Karpas-422 (cell line): ENCODE data around the gene NR2F2. TPM values are rescaled to one million over a fixed set of nuclear protein-coding genes. Genes with fewer than 3 reads are reported as not detected.
"Not testable (repeated sequence)": the region's sequence is repeated elsewhere in the genome, so short reads cannot be mapped to it uniquely, and the experiment has no call there.

Experiments
- DNase-seq: peaks from one replicate; pipeline ENCODE4 v3.0.0-alpha.2; 2015
- H2AFZ ChIP-seq: fragments of 200-600 bp; sonication (generic); 2 replicates; pipeline ENCODE4 v1.6.1; 2014; ENCODE audit warnings: antibody characterized with exemption, low read length, mixed read lengths
- H3K27ac ChIP-seq: fragments of 200-600 bp; sonication (generic); 2 replicates; pipeline ENCODE4 v1.5.1; 2014; ENCODE audit warnings: mild to moderate bottlenecking, low read length, moderate library complexity
- H3K27me3 ChIP-seq: fragments of 200-600 bp; sonication (generic); 2 replicates; pipeline ENCODE4 v1.6.1; 2014; ENCODE audit warnings: low read length, mixed read lengths
- H3K36me3 ChIP-seq: fragments of 200-600 bp; sonication (generic); 2 replicates; pipeline ENCODE4 v1.6.1; 2014; ENCODE audit warnings: low read length, mixed read lengths; ENCODE audit not compliant: insufficient read depth
- H3K4me1 ChIP-seq: fragments of 200-600 bp; sonication (generic); 2 replicates; pipeline ENCODE4 v1.6.1; 2014; ENCODE audit warnings: mild to moderate bottlenecking, low read length, mixed read lengths
- H3K4me2 ChIP-seq: fragments of 200-600 bp; sonication (generic); 2 replicates; pipeline ENCODE4 v1.6.1; 2014; ENCODE audit warnings: low read length, low read depth, mild to moderate bottlenecking; ENCODE audit not compliant: poor library complexity, severe bottlenecking
- H3K4me3 ChIP-seq: fragments of 200-600 bp; sonication (generic); 2 replicates; pipeline ENCODE4 v1.5.1; 2014; ENCODE audit warnings: mild to moderate bottlenecking, antibody characterized with exemption, low read length, mixed read lengths
- H3K79me2 ChIP-seq: fragments of 200-600 bp; sonication (generic); 2 replicates; pipeline ENCODE4 v1.6.1; 2014; ENCODE audit warnings: mild to moderate bottlenecking, low read length, mixed read lengths
- H3K9ac ChIP-seq: fragments of 200-600 bp; sonication (generic); 2 replicates; pipeline ENCODE4 v1.6.0; 2014; ENCODE audit warnings: low read length
- H3K9me2 ChIP-seq: fragments of 200-600 bp; sonication (generic), shearing (Covaris generic); replicated peaks from 2 replicates; pipeline ENCODE4 v1.6.0; 2014; ENCODE audit warnings: mild to moderate bottlenecking, low read length, moderate library complexity; ENCODE audit not compliant: insufficient read depth
- H3K9me3 ChIP-seq: fragments of 300-700, 200-600 bp; sonication (generic); 2 replicates; pipeline ENCODE4 v1.6.1; 2014; ENCODE audit warnings: low read length, mixed read lengths
- H4K20me1 ChIP-seq: fragments of 200-600 bp; sonication (generic); 2 replicates; pipeline ENCODE4 v1.6.1; 2014; ENCODE audit warnings: mild to moderate bottlenecking, antibody characterized with exemption, low read length, low read depth; ENCODE audit not compliant: insufficient read depth
- total RNA-seq: library from RNA; depleted of rRNA; stranded (reverse); fragments of >200 nt; shearing (Covaris generic); gene quantifications from 2 replicates; pipeline ENCODE4 v1.2.3, GENCODE V29; 2014; ENCODE audit warnings: low replicate concordance

NR2F2 gene
- total RNA-seq, 1 experiment from 2014 or later = not detected

DNA sequence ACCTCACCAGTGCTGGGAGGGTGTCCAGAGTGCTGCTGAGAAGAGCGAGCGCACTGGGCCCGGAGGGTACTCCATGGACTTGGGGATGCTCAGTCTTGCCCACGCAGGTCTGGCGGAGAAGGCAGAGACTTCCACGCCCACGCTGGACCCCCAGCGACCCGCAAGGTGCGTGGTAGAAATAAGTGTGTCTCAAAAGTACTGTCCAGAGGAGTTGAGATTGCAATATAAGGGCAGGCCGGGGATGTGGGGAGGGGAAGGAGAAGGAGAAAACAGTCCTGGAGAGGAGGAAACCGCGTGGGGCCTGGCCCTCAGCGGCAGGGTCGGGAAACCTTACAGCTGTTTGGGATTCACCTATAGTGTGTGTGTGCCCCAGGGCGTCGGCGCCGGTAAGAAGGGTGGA is 38.9 kb downstream of the NR2F2 start:
- Histone ChIP-seq H3K9ac (no peak overlapping the region), H2AFZ (no peak overlapping the region), H3K9me2 (no peaks in the 10 kb centered on the region), H3K4me2 (no peak overlapping the region), H3K4me3 (no peak overlapping the region), H3K27me3 (no peaks in the 10 kb centered on the region), H3K9me3 (peaks cover 6% of the 10 kb centered on the region; the same call in 1 of the 2 replicates), H3K79me2 (no peaks in the 10 kb centered on the region), H4K20me1 (no peaks in the 10 kb centered on the region), H3K4me1 (no peaks in the 10 kb centered on the region), H3K27ac (no peak overlapping the region), H3K36me3 (no peaks in the 10 kb centered on the region)
- no peak for DNase-seq

- Histone ChIP-seq H3K9me2 (no peaks in the 10 kb centered on the region), H3K27ac (no peak overlapping the region), H3K79me2 (no peaks in the 10 kb centered on the region), H3K9me3 (peaks cover 6% of the 10 kb centered on the region; the same call in 1 of the 2 replicates), H2AFZ (no peak overlapping the region), H3K4me2 (no peak overlapping the region), H3K36me3 (no peaks in the 10 kb centered on the region), H3K4me1 (no peaks in the 10 kb centered on the region), H4K20me1 (no peaks in the 10 kb centered on the region), H3K4me3 (no peak overlapping the region), H3K27me3 (no peaks in the 10 kb centered on the region), H3K9ac (no peak overlapping the region)
- DNase-seq = no peak
Measured at GRCh38 chr15:96369825-96370621, 39.5 kb downstream of the NR2F2 start.

GRCh38 chr15:96372554-96372953 is 42.1 kb downstream of the NR2F2 start:
- H3K4me1 ChIP-seq = no peaks in the 10 kb centered on the region
- no peak overlapping the region for H3K4me2 ChIP-seq
- no peak overlapping the region for H3K4me3 ChIP-seq
- no peak overlapping the region for H3K9ac ChIP-seq
- H2AFZ ChIP-seq = no peak overlapping the region
- H3K36me3 ChIP-seq = no peaks in the 10 kb centered on the region
- no peaks in the 10 kb centered on the region for H3K27me3 ChIP-seq
- H3K9me3 ChIP-seq = peaks cover 6% of the 10 kb centered on the region; the same call in 1 of the 2 replicates
- no peak overlapping the region for H3K27ac ChIP-seq
- no peak for DNase-seq
- no peaks in the 10 kb centered on the region for H3K79me2 ChIP-seq
- no peaks in the 10 kb centered on the region for H3K9me2 ChIP-seq
- H4K20me1 ChIP-seq = no peaks in the 10 kb centered on the region

GRCh38 chr15:96374499-96374898 is 44.0 kb downstream of the NR2F2 start:
- Histone ChIP-seq H3K4me2 (no peak overlapping the region), H4K20me1 (no peaks in the 10 kb centered on the region), H2AFZ (no peak overlapping the region), H3K9me3 (peaks cover 6% of the 10 kb centered on the region; the same call in 1 of the 2 replicates), H3K9ac (no peak overlapping the region), H3K4me1 (no peaks in the 10 kb centered on the region), H3K27me3 (no peaks in the 10 kb centered on the region), H3K27ac (no peak overlapping the region), H3K9me2 (no peaks in the 10 kb centered on the region), H3K4me3 (no peak overlapping the region), H3K36me3 (no peaks in the 10 kb centered on the region), H3K79me2 (no peaks in the 10 kb centered on the region)
- DNase-seq = no peak

- H4K20me1 ChIP-seq, H2AFZ ChIP-seq, H3K36me3 ChIP-seq, H3K9ac ChIP-seq, H3K4me3 ChIP-seq, H3K4me1 ChIP-seq, H3K79me2 ChIP-seq, H3K4me2 ChIP-seq, H3K27ac ChIP-seq, H3K9me2 ChIP-seq, H3K27me3 ChIP-seq, DNase-seq: not testable (repeated sequence)
- peaks cover 14% of the 10 kb centered on the region; the same call in 1 of the 2 replicates for H3K9me3 ChIP-seq
Measured at GRCh38 chr15:96379592-96379991, 49.1 kb downstream of the NR2F2 start.

- Histone ChIP-seq H3K27ac (no peak overlapping the region), H3K9ac (no peak overlapping the region), H3K27me3 (no peaks in the 10 kb centered on the region), H3K9me2 (no peaks in the 10 kb centered on the region), H4K20me1 (no peaks in the 10 kb centered on the region), H3K4me2 (no peak overlapping the region), H3K79me2 (no peaks in the 10 kb centered on the region), H3K4me1 (no peaks in the 10 kb centered on the region), H3K36me3 (no peaks in the 10 kb centered on the region), H3K9me3 (peaks cover 22% of the 10 kb centered on the region), H3K4me3 (no peak overlapping the region), H2AFZ (no peak overlapping the region)
- DNase-seq = no peak
Measured at GRCh38 chr15:96381463-96381862, 51.0 kb downstream of the NR2F2 start.

GRCh38 chr15:96385195-96385594 is 54.7 kb downstream of the NR2F2 start:
- Histone ChIP-seq H3K9me2 (no peaks in the 10 kb centered on the region), H3K4me3 (no peak overlapping the region), H3K27me3 (no peaks in the 10 kb centered on the region)

DNA sequence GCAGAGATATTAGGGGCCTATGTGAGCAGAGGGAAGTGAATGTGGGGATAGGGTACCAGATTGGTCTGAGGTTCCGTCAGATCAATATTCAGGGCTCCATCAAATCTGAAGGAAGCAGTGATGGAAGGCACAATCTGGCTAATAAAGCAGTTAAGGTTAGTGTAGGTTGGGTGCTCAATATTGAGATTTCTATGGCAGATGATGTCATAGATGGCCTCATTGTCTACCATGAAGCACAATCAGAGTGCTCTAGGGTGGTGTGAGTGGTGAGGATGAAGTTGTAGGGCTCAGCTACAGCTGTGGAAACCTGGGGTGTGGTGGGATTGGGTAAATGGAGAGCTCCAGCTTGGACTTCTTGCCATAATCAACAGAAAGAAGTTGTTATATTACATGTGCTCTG is 58.2 kb downstream of the NR2F2 start:
- H3K9me3 ChIP-seq = peaks cover 26% of the 10 kb centered on the region
- H3K9ac ChIP-seq = no peak overlapping the region
- H3K4me3 ChIP-seq = no peak overlapping the region
- H3K4me1 ChIP-seq = no peaks in the 10 kb centered on the region
- no peaks in the 10 kb centered on the region for H3K9me2 ChIP-seq
- no peaks in the 10 kb centered on the region for H3K79me2 ChIP-seq
- no peaks in the 10 kb centered on the region for H4K20me1 ChIP-seq
- no peak overlapping the region for H3K4me2 ChIP-seq
- no peaks in the 10 kb centered on the region for H3K27me3 ChIP-seq
- DNase-seq = no peak
- H2AFZ ChIP-seq = no peak overlapping the region
- H3K36me3 ChIP-seq = no peaks in the 10 kb centered on the region
- no peak overlapping the region for H3K27ac ChIP-seq

More at GRCh38 chr15:96385195-96385594, 54.7 kb downstream of the NR2F2 start:
- Histone ChIP-seq H3K4me1 (no peaks in the 10 kb centered on the region), H3K4me2 (no peak overlapping the region), H4K20me1 (no peaks in the 10 kb centered on the region), H3K9ac (no peak overlapping the region), H3K36me3 (no peaks in the 10 kb centered on the region), H3K9me3 (peaks cover 34% of the 10 kb centered on the region), H3K79me2 (no peaks in the 10 kb centered on the region), H3K27ac (no peak overlapping the region), H2AFZ (no peak overlapping the region)
- no peak for DNase-seq
